ENCODE measurements around the gene GALNTL6.

GALNTL6 gene

DNA sequence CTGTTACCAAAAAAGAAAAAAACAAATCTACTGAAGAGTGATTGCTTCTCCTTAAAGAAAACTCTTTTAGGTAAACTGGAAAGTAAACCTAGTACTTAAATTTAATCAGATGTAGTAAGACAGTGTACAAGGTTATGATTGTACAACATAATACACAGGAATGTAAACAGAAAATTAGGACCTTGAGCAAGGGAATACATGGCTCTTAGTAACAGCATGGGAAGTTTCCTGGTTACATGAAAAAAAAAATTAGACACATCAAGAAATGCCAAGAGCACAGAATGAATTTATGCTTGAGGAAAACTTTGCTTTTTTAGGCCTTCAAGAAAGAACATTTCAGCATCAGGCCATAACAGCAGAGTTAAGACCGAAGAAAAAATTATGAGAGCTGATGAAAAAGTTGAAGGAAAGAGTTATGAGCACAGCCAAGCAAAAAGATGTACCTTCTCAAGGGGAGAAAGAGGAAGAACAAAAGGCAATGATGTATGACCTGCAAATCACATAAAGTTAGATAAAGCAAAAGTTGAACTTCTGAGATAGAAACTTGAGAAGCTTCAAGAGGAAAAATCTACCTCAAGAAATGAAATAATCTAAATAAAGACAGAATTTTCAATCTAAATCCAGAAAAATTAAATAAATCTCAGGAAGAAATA lies 311.6 kb downstream of the GALNTL6 start:
- Histone ChIP-seq H3K36me3 (ENCODE audit: low read depth) (no peaks in the 10 kb centered on the region), H3K4me1 (ENCODE audit: insufficient read depth, poor library complexity, severe bottlenecking) (no peaks in the 10 kb centered on the region), H3K4me3 (ENCODE audit: severe bottlenecking) (no peak overlapping the region), H3K27ac (ENCODE audit: poor library complexity, severe bottlenecking) (no peak overlapping the region), H3K27me3 (ENCODE audit: insufficient read depth, poor library complexity, severe bottlenecking) (no peaks in the 10 kb centered on the region), H3K9me3 (ENCODE audit: severe bottlenecking) (no peaks in the 10 kb centered on the region)
- DNase-seq (ENCODE audit: low spot score), result no peak
- no peak for ATAC-seq (ENCODE audit: low read depth)
- TF ChIP-seq CTCF (IDR thresholded peaks at IDR 0.05; ENCODE audit: poor library complexity, severe bottlenecking), result no peak

GRCh38 chr4:172125443-172125842 lies 312.2 kb downstream of the GALNTL6 start:
- Histone ChIP-seq H3K4me3 (ENCODE audit: severe bottlenecking) (no peak overlapping the region), H3K27ac (ENCODE audit: poor library complexity, severe bottlenecking) (no peak overlapping the region)

DNA sequence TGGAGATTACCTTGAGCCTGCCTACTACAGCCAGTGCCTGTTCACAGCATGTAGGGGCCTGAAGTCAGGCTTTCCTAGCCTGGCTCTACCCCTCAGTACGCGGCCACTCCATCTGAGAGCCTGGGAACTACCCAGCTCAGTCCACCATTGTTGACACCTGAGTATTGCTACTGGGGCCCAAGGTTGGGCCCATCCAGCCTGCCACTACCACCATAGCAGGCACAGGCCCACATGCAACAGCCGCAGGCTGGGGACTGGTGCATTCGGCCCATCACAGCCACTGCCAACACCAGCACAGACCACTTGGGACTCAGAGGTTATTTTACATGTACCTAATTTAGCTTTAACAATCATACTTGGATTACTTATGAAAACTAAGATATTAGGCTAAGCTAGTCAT lies 314.0 kb downstream of the GALNTL6 start:
- DNase-seq (ENCODE audit: low spot score), result no peak
- H3K36me3 ChIP-seq (ENCODE audit: low read depth), result no peaks in the 10 kb centered on the region
- no peak for TF ChIP-seq CTCF (IDR thresholded peaks at IDR 0.05; ENCODE audit: poor library complexity, severe bottlenecking)
- no peak overlapping the region for H3K4me3 ChIP-seq (ENCODE audit: severe bottlenecking)
- no peaks in the 10 kb centered on the region for H3K27me3 ChIP-seq (ENCODE audit: insufficient read depth, poor library complexity, severe bottlenecking)
- no peaks in the 10 kb centered on the region for H3K9me3 ChIP-seq (ENCODE audit: severe bottlenecking)
- H3K4me1 ChIP-seq (ENCODE audit: insufficient read depth, poor library complexity, severe bottlenecking), result no peaks in the 10 kb centered on the region
- no peak overlapping the region for H3K27ac ChIP-seq (ENCODE audit: poor library complexity, severe bottlenecking)
- ATAC-seq (ENCODE audit: low read depth), result no peak

More at GRCh38 chr4:172125443-172125842, 312.2 kb downstream of the GALNTL6 start:
- no peaks in the 10 kb centered on the region for H3K4me1 ChIP-seq (ENCODE audit: insufficient read depth, poor library complexity, severe bottlenecking)
- TF ChIP-seq CTCF (IDR thresholded peaks at IDR 0.05; ENCODE audit: poor library complexity, severe bottlenecking), result no peak
- no peak for ATAC-seq (ENCODE audit: low read depth)
- H3K27me3 ChIP-seq (ENCODE audit: insufficient read depth, poor library complexity, severe bottlenecking), result no peaks in the 10 kb centered on the region
- H3K9me3 ChIP-seq (ENCODE audit: severe bottlenecking), result no peaks in the 10 kb centered on the region
- H3K36me3 ChIP-seq (ENCODE audit: low read depth), result no peaks in the 10 kb centered on the region
- no peak for DNase-seq (ENCODE audit: low spot score)

GRCh38 chr4:172129593-172129992 lies 316.4 kb downstream of the GALNTL6 start:
- Histone ChIP-seq H3K9me3 (ENCODE audit: severe bottlenecking) (no peaks in the 10 kb centered on the region), H3K4me3 (ENCODE audit: severe bottlenecking) (no peak overlapping the region), H3K27ac (ENCODE audit: poor library complexity, severe bottlenecking) (no peak overlapping the region), H3K27me3 (ENCODE audit: insufficient read depth, poor library complexity, severe bottlenecking) (no peaks in the 10 kb centered on the region), H3K4me1 (ENCODE audit: insufficient read depth, poor library complexity, severe bottlenecking) (no peaks in the 10 kb centered on the region), H3K36me3 (ENCODE audit: low read depth) (no peaks in the 10 kb centered on the region)
- DNase-seq (ENCODE audit: low spot score), result no peak
- TF ChIP-seq CTCF (IDR thresholded peaks at IDR 0.05; ENCODE audit: poor library complexity, severe bottlenecking), result no peak
- ATAC-seq (ENCODE audit: low read depth), result no peak

- no peaks in the 10 kb centered on the region for H3K4me1 ChIP-seq (ENCODE audit: insufficient read depth, poor library complexity, severe bottlenecking)
- no peak overlapping the region for H3K27ac ChIP-seq (ENCODE audit: poor library complexity, severe bottlenecking)
- no peaks in the 10 kb centered on the region for H3K36me3 ChIP-seq (ENCODE audit: low read depth)
- DNase-seq (ENCODE audit: low spot score) (no peak), ATAC-seq (ENCODE audit: low read depth) (no peak)
- TF ChIP-seq CTCF (IDR thresholded peaks at IDR 0.05; ENCODE audit: poor library complexity, severe bottlenecking), result no peak
- no peak overlapping the region for H3K4me3 ChIP-seq (ENCODE audit: severe bottlenecking)
- H3K27me3 ChIP-seq (ENCODE audit: insufficient read depth, poor library complexity, severe bottlenecking), result no peaks in the 10 kb centered on the region
- no peaks in the 10 kb centered on the region for H3K9me3 ChIP-seq (ENCODE audit: severe bottlenecking)
These were observed 321.3 kb downstream of the GALNTL6 start for GRCh38 chr4:172134521-172134920.

Measured in RWPE2 (cell line).